ENCODE results near the gene PCDHGB4.
"Not testable (repeated sequence)": the region's sequence is repeated elsewhere in the genome, so short reads cannot be mapped to it uniquely, and the experiment has no call there.

PCDHGB4 gene

GRCh38 chr5:141397756-141398551, 10.5 kb downstream of the PCDHGB4 start, which contains the start of gene PCDHGB5:
PCDHGB5 (plus strand) TSS chr5:141397947; CDS start chr5:141398128, 181 bp downstream.
- peak; percentile 51 for TF ChIP-seq CTCF (IDR thresholded peaks at IDR 0.05; ENCODE audit: low read depth, low read length)
- DNase-seq (ENCODE audit: extremely low read depth, low read depth), result not testable (repeated sequence)

GRCh38 chr5:141398608-141399007, 11.1 kb downstream of the PCDHGB4 start:
- DNase-seq (ENCODE audit: extremely low read depth, low read depth), result no peak
- TF ChIP-seq CTCF (IDR thresholded peaks at IDR 0.05; ENCODE audit: low read depth, low read length), result no peak

GRCh38 chr5:141399555-141400258, 12.2 kb downstream of the PCDHGB4 start:
- DNase-seq (ENCODE audit: extremely low read depth, low read depth), result no peak
- TF ChIP-seq CTCF (IDR thresholded peaks at IDR 0.05; ENCODE audit: low read depth, low read length), result no peak

- DNase-seq (ENCODE audit: extremely low read depth, low read depth), result no peak
These were observed 15.2 kb downstream of the PCDHGB4 start, which contains the start of gene PCDHGA9 for GRCh38 chr5:141402553-141403243. PCDHGA9 (plus strand) TSS chr5:141402778; CDS start chr5:141402953, 175 bp downstream.

DNA sequence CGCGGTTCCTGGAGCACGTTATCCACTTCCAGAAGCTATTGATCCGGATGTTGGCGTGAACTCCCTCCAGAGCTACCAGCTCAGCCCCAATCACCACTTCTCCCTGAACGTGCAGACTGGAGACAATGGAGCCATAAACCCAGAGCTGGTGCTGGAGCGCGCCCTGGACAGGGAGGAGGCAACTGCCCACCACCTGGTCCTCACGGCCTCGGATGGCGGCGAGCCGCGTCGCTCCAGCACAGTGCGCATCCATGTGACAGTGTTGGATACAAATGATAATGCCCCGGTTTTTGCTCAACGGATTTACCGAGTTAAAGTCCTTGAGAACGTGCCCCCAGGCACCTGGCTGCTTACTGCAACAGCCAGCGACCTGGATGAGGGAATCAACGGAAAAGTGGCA, 15.9 kb downstream of the PCDHGB4 start:
- DNase-seq (ENCODE audit: extremely low read depth, low read depth), result no peak
- TF ChIP-seq CTCF (IDR thresholded peaks at IDR 0.05; ENCODE audit: low read depth, low read length), result no peak

More at GRCh38 chr5:141402553-141403243, 15.2 kb downstream of the PCDHGB4 start, which contains the start of gene PCDHGA9:
- TF ChIP-seq CTCF (IDR thresholded peaks at IDR 0.05; ENCODE audit: low read depth, low read length), result peak; percentile 36

DNA sequence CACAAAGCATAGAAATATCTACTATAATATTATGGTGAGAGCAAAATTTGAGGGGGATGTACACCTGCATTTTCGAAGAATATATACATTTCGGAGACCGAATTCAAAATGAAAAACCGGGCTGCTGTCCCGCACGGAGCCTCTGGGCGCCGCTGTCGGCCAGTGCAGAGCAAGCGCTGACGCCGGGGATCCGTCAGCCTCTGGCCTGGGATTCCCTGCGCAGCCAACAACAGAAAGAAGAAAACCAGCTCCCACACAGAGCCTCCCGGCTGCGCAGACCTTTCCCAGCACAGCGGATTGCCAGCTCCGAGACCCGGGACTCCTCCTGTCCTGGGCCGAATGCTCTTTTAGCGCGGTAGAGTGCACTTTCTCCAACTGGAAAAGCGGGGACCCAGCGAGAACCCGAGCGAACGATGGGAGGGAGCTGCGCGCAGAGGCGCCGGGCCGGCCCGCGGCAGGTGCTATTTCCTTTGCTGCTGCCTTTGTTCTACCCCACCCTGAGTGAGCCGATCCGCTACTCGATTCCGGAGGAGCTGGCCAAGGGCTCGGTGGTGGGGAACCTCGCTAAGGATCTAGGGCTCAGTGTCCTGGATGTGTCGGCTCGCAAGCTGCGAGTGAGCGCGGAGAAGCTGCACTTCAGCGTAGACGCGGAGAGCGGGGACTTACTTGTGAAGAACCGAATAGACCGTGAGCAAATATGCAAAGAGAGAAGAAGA, 20.4 kb downstream of the PCDHGB4 start, which contains the start of gene PCDHGB6:
Gene PCDHGB6, plus strand, starts transcription at position 232 of the 716 bp plus-strand sequence. Its CDS starts 182 bp downstream, at position 414.
- peak; percentile 53 for TF ChIP-seq CTCF (IDR thresholded peaks at IDR 0.05; ENCODE audit: low read depth, low read length)
- DNase-seq (ENCODE audit: extremely low read depth, low read depth), result not testable (repeated sequence)

Measured in AG09319 (cell line).